B cell (primary cell): ENCODE results near the gene GRID1.

Experiments
- EZH2 ChIP-seq: IDR thresholded peaks from 2 replicates; pipeline ENCODE4 v1.6.1; 2012; ENCODE audit warnings: borderline replicate concordance, low read depth, mild to moderate bottlenecking, moderate library complexity, low read length; ENCODE audit not compliant: insufficient read depth, poor library complexity, severe bottlenecking
- TF ChIP-seq, protein P1 (sequence below): fragments of 200-600 bp; IDR thresholded peaks from one replicate; pipeline ENCODE4 v1.8.0; 2022; ENCODE audit warnings: antibody characterized with exemption, mild to moderate bottlenecking

DNA sequence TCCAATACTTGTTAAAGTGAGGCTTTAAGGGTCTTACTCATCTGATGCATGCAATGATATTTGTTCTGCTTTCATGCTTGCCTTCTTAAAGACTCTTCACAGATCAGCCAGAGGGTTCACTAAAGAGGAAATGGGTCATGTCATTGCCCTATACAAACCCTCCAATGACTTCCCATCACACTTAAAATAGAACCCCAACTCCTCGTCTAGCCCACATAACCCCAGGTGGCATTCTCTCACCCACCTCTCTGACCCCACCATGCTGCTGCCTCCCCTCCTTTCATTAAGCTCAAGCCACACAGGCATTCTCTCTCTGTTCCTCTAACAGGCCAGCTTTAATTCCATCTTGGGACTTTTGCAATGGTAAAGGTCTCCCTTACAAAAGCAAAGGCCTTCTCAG is 253.6 kb downstream of the GRID1 start:
- TF ChIP-seq, protein P1, sequence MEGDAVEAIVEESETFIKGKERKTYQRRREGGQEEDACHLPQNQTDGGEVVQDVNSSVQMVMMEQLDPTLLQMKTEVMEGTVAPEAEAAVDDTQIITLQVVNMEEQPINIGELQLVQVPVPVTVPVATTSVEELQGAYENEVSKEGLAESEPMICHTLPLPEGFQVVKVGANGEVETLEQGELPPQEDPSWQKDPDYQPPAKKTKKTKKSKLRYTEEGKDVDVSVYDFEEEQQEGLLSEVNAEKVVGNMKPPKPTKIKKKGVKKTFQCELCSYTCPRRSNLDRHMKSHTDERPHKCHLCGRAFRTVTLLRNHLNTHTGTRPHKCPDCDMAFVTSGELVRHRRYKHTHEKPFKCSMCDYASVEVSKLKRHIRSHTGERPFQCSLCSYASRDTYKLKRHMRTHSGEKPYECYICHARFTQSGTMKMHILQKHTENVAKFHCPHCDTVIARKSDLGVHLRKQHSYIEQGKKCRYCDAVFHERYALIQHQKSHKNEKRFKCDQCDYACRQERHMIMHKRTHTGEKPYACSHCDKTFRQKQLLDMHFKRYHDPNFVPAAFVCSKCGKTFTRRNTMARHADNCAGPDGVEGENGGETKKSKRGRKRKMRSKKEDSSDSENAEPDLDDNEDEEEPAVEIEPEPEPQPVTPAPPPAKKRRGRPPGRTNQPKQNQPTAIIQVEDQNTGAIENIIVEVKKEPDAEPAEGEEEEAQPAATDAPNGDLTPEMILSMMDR = no peak
- no peak for TF ChIP-seq EZH2
